Cerebellar nuclear complex (tissue), 1 donor: ENCODE measurements around the gene AP2B1.

ENCODE experiments used
- DNase-seq, 2 experiments: peaks; one replicate each; lab custom pipeline; 2025; lab: John Stamatoyannopoulos, UW

The AP2B1 gene

DNA sequence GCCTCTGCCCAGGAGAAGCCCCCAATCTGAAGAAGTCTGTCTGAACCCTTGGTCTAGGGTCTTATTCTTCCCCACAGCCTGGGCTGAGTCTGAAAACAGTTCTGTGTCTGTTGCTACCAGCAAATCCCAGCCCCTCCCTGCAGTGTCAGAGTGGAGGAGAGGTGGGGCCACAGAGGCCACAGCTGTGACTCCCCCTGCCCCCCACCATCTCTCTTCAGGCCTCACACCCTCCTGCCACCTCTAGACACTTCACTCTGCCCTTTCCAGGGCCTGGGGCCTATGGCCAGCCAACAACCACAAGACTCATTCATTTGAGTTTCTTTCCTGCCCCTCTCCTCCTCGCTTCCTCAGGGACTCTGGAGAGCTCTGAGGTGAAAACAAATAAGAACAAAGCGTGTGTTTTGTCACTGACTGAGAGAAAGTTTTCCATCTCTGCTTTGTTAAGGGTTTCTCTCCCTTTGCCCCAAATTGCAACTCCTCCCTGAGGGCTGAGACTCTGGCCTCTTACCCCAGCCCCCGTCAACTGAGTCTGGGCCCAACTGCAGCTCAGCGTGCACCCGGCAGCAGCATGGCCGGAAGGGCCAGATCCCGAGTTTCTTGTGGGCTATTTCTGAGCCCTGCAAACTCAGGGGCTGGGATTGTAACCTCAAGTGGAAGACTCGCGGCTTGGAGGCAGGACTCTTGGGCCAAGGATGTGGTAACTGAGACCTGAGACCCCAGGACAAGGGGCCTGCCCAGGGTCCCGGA, 186.7 kb downstream of the AP2B1 start:
- no peak for DNase-seq

DNA sequence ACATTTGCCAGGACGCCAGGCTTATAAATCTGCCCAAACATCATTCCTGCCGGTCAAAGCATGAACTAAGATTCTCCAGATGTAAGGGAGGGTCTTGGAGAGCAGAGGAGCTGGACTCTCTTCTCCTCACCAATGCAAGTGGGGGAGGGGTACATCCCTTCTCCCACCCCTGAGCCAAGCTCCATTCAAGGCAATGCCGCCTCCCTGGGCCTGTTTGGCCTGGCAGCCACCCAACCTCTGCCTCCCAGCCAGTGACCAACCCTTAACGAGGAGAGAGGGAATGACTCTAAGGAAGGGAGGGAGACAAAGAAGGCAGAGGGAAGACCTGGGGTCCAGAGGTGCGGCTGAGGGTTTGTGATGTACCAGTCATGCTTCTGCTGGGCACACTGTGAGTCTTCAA, 187.4 kb downstream of the AP2B1 start:
- no peak for DNase-seq

DNA sequence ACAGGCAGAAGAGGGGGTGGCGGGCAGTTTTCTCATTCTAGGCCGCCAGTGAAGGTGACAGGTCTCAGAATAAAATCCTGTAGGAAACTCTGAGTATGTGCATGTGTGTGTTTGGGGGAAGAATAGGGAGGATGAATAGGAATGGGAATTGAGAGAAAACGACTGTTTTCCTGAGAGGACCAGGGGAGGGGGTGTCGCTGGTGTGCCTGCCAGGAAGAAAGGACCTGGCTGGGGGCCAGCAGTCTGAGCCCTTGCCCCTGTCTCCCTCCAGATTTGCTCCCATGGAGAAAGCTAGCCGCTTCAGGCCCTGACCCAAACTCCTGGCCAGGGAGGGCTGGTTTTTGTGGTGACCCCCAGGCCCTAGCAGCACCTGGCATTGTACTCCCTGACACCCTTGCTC, 187.9 kb downstream of the AP2B1 start:
- no peak for DNase-seq

DNA sequence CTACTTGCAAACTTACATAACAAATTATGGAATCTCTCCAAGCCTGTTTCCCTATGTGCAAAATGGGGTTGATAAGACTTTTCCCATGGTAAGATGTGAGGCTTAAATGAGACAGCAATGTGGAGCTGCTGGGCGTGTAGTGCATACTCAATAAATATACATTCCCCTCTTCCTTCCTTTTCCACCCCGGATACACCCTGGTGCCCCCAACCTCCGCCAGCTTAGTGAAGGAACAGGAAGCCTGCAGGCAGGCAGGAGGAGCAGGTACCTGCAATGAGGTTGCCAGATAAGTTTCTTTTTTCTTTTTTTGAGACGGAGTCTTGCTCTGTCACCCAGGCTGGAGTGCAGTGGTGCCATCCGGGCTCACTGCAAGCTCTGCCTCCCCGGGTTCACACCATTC, 188.5 kb downstream of the AP2B1 start:
- no peak for DNase-seq
